WERI-Rb-1 (cell line): ENCODE results near the gene SAXO1.

Experiments used
- DNase-seq: peaks from one replicate; pipeline ENCODE4 v3.0.0-alpha.2; 2020
- H3K27ac ChIP-seq: fragments of 250-450 bp; sonication (Bioruptor Pico); 2 replicates; pipeline ENCODE4 v1.5.1; 2020; ENCODE audit warnings: mild to moderate bottlenecking, moderate library complexity
- H3K27me3 ChIP-seq: fragments of 250-450 bp; sonication (Bioruptor Pico); 2 replicates; pipeline ENCODE4 v1.5.1; 2021; ENCODE audit warnings: mild to moderate bottlenecking, low read depth, moderate library complexity; ENCODE audit not compliant: insufficient read depth, severe bottlenecking
- H3K36me3 ChIP-seq: fragments of 250-450 bp; sonication (Bioruptor Pico); 2 replicates; pipeline ENCODE4 v1.5.1; 2020; ENCODE audit warnings: mild to moderate bottlenecking, moderate library complexity
- H3K4me3 ChIP-seq: 2 replicates; pipeline ENCODE4 v1.5.1; 2011; ENCODE audit warnings: low read depth, mild to moderate bottlenecking, control low read depth, low read length
- H3K9me3 ChIP-seq: fragments of 250-450 bp; sonication (Bioruptor Pico); 2 replicates; pipeline ENCODE4 v1.5.1; 2021; ENCODE audit warnings: mild to moderate bottlenecking, moderate library complexity; ENCODE audit not compliant: severe bottlenecking
- CTCF ChIP-seq: IDR thresholded peaks from 2 replicates; pipeline ENCODE4 v1.5.1; 2011; ENCODE audit warnings: low read depth, mild to moderate bottlenecking, control low read depth, inconsistent platforms, low read length

SAXO1 gene

GRCh38 chr9:18989097-18989496 is 43.9 kb downstream of the SAXO1 start:
- Histone ChIP-seq H3K36me3 (no peaks in the 10 kb centered on the region), H3K27me3 (no peaks in the 10 kb centered on the region), H3K4me3 (no peak overlapping the region), H3K27ac (no peak overlapping the region), H3K9me3 (no peaks in the 10 kb centered on the region)
- TF ChIP-seq CTCF = no peak
- DNase-seq = no peak

- Histone ChIP-seq H3K27ac (no peak overlapping the region), H3K27me3 (no peaks in the 10 kb centered on the region), H3K9me3 (no peaks in the 10 kb centered on the region), H3K4me3 (no peak overlapping the region), H3K36me3 (no peaks in the 10 kb centered on the region)
- TF ChIP-seq CTCF = no peak
- DNase-seq = no peak
These were observed 45.0 kb downstream of the SAXO1 start for GRCh38 chr9:18988003-18988402.

- no peak for TF ChIP-seq CTCF
- Histone ChIP-seq H3K27ac (no peak overlapping the region), H3K27me3 (no peaks in the 10 kb centered on the region), H3K4me3 (no peak overlapping the region), H3K36me3 (no peaks in the 10 kb centered on the region), H3K9me3 (no peaks in the 10 kb centered on the region)
- DNase-seq = no peak
These were observed 47.0 kb downstream of the SAXO1 start for GRCh38 chr9:18985996-18986395.

- H3K27ac ChIP-seq = no peak overlapping the region
- TF ChIP-seq CTCF = no peak
- H3K9me3 ChIP-seq = no peaks in the 10 kb centered on the region
- H3K36me3 ChIP-seq = no peaks in the 10 kb centered on the region
- H3K27me3 ChIP-seq = no peaks in the 10 kb centered on the region
- no peak for DNase-seq
- no peak overlapping the region for H3K4me3 ChIP-seq
These were observed 47.5 kb downstream of the SAXO1 start for GRCh38 chr9:18985464-18985951.

- no peaks in the 10 kb centered on the region for H3K9me3 ChIP-seq
These were observed 50.8 kb downstream of the SAXO1 start for GRCh38 chr9:18982262-18982620.

More at GRCh38 chr9:18982262-18982620, 50.8 kb downstream of the SAXO1 start:
- no peak for DNase-seq
- Histone ChIP-seq H3K4me3 (no peak overlapping the region), H3K27ac (no peak overlapping the region), H3K36me3 (no peaks in the 10 kb centered on the region), H3K27me3 (no peaks in the 10 kb centered on the region)
- no peak for TF ChIP-seq CTCF
